B cell (primary cell): Measurements from ENCODE around the gene B4GALNT3.

Source experiments
- EZH2 ChIP-seq: IDR thresholded peaks from 2 replicates; pipeline ENCODE4 v1.6.1; 2012; ENCODE audit warnings: borderline replicate concordance, low read depth, mild to moderate bottlenecking, moderate library complexity, low read length; ENCODE audit not compliant: insufficient read depth, poor library complexity, severe bottlenecking
- TF ChIP-seq, protein P1 (sequence below): fragments of 200-600 bp; IDR thresholded peaks from one replicate; pipeline ENCODE4 v1.8.0; 2022; ENCODE audit warnings: antibody characterized with exemption, mild to moderate bottlenecking

DNA sequence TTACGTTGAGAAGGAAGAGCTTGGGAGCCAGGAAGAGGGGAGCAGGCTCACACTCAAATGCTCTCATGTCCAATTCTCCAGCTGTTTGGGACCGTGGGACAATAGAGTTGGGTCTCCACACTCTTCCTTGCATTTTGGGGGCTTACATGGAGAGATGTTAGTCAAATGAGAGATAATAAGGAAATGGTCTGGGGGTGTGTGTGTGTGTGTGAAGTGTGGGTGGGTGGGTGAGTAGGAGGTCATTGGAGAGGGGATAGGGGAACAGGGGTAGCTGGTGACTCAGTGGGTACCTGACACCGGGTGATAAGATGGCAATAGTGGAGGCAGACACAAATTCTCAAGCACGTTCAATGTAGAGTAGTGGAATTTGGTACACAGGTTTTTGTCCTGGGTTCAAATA, 68.0 kb downstream of the B4GALNT3 start:
- TF ChIP-seq, protein P1, sequence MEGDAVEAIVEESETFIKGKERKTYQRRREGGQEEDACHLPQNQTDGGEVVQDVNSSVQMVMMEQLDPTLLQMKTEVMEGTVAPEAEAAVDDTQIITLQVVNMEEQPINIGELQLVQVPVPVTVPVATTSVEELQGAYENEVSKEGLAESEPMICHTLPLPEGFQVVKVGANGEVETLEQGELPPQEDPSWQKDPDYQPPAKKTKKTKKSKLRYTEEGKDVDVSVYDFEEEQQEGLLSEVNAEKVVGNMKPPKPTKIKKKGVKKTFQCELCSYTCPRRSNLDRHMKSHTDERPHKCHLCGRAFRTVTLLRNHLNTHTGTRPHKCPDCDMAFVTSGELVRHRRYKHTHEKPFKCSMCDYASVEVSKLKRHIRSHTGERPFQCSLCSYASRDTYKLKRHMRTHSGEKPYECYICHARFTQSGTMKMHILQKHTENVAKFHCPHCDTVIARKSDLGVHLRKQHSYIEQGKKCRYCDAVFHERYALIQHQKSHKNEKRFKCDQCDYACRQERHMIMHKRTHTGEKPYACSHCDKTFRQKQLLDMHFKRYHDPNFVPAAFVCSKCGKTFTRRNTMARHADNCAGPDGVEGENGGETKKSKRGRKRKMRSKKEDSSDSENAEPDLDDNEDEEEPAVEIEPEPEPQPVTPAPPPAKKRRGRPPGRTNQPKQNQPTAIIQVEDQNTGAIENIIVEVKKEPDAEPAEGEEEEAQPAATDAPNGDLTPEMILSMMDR = no peak
- no peak for TF ChIP-seq EZH2
